Measurements from ENCODE around the gene DPCD. TPM values are rescaled to one million over a fixed set of nuclear protein-coding genes. Genes with fewer than 3 reads are reported as not detected.
A peak's percentile ranks its signal among the peaks of the same experiment; 100 is the strongest.

The DPCD gene
- 27.7 and 38.2 TPM in 2 replicates for total RNA-seq

GRCh38 chr10:101587725-101588653 is at the start of gene DPCD, which contains the start of gene POLL:
Gene DPCD (plus strand): TSS chr10:101588321. CDS start chr10:101588337, 16 bp downstream.
Gene POLL (minus strand): TSS chr10:101588257. CDS start chr10:101587360, 897 bp downstream.
- H3K4me3 ChIP-seq (ENCODE audit: low read depth, low read length), result peak within 1 kb of the TSS; percentile 90
- peak; percentile 84 for DNase-seq (ENCODE audit: low read depth)
- no peak for TF ChIP-seq CTCF (IDR thresholded peaks at IDR 0.05; ENCODE audit: insufficient read depth, low read length, severe bottlenecking)
- no peak for FAIRE-seq
- H3K27me3 ChIP-seq (ENCODE audit: control insufficient read depth, insufficient read depth, low read length), result no peaks in the 10 kb centered on the region
- H3K36me3 ChIP-seq (ENCODE audit: control insufficient read depth, insufficient read depth, low read length), result peaks cover 12% of the 10 kb centered on the region

GRCh38 chr10:101538446-101538845 is 49.7 kb upstream of the DPCD start:
- DNase-seq (ENCODE audit: low read depth) (no peak), FAIRE-seq (no peak)
- Histone ChIP-seq H3K27me3 (ENCODE audit: control insufficient read depth, insufficient read depth, low read length) (no peaks in the 10 kb centered on the region), H3K4me3 (ENCODE audit: low read depth, low read length) (no peak overlapping the region), H3K36me3 (ENCODE audit: control insufficient read depth, insufficient read depth, low read length) (no peaks in the 10 kb centered on the region)
- TF ChIP-seq CTCF (IDR thresholded peaks at IDR 0.05; ENCODE audit: insufficient read depth, low read length, severe bottlenecking), result no peak

GRCh38 chr10:101545898-101546297 is 42.2 kb upstream of the DPCD start:
- DNase-seq (ENCODE audit: low read depth) (no peak), FAIRE-seq (no peak)
- H3K4me3 ChIP-seq (ENCODE audit: low read depth, low read length), result no peak overlapping the region
- no peaks in the 10 kb centered on the region for H3K27me3 ChIP-seq (ENCODE audit: control insufficient read depth, insufficient read depth, low read length)
- TF ChIP-seq CTCF (IDR thresholded peaks at IDR 0.05; ENCODE audit: insufficient read depth, low read length, severe bottlenecking), result no peak
- H3K36me3 ChIP-seq (ENCODE audit: control insufficient read depth, insufficient read depth, low read length), result no peaks in the 10 kb centered on the region

DNA sequence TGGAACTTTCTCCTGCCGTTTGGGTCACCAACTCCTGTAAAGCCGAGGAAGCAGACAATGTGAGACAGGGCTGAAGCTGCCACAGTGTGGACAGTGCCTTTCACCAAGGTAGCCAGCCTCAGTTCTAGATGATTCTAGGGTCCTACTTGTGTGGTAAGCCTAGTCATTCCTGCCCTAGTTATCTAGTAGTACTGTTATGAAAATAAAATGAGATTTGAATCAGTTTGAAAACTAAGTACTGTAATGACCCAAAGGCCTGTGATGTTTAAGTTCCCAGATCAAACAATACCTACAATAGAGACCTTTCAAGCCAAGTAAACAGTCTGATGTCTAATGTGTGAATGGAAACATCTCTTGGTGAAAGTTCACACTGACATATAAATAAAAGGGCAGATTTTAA is 37.2 kb upstream of the DPCD start:
- H3K4me3 ChIP-seq (ENCODE audit: low read depth, low read length), result no peak overlapping the region
- no peaks in the 10 kb centered on the region for H3K27me3 ChIP-seq (ENCODE audit: control insufficient read depth, insufficient read depth, low read length)
- TF ChIP-seq CTCF (IDR thresholded peaks at IDR 0.05; ENCODE audit: insufficient read depth, low read length, severe bottlenecking), result no peak
- DNase-seq (ENCODE audit: low read depth) (no peak), FAIRE-seq (peak; percentile 43)
- peaks cover 8% of the 10 kb centered on the region for H3K36me3 ChIP-seq (ENCODE audit: control insufficient read depth, insufficient read depth, low read length)

DNA sequence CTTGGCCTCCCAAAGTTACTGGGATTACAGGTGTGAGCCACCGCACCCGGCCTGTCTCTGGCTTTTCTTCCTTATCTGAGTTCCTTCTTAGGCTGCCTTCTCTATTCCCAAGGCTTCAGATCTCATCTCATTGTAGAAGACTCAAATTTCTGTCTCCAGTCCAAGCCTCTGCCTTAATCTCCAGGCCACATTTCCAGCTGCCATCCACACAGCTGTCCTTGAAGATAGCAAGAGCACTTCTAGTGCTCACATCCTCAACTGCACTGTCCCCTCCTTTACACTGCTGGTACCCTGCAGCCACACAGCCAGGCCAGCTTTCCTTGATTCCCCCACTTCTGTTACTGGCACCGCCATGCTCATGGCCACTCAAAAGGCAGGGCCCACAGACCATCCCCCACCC is 35.7 kb upstream of the DPCD start:
- Histone ChIP-seq H3K36me3 (ENCODE audit: control insufficient read depth, insufficient read depth, low read length) (peaks cover 8% of the 10 kb centered on the region), H3K27me3 (ENCODE audit: control insufficient read depth, insufficient read depth, low read length) (no peaks in the 10 kb centered on the region), H3K4me3 (ENCODE audit: low read depth, low read length) (no peak overlapping the region)
- DNase-seq (ENCODE audit: low read depth) (no peak), FAIRE-seq (no peak)
- no peak for TF ChIP-seq CTCF (IDR thresholded peaks at IDR 0.05; ENCODE audit: insufficient read depth, low read length, severe bottlenecking)
